ENCODE data around the gene GRIK1.

DNA sequence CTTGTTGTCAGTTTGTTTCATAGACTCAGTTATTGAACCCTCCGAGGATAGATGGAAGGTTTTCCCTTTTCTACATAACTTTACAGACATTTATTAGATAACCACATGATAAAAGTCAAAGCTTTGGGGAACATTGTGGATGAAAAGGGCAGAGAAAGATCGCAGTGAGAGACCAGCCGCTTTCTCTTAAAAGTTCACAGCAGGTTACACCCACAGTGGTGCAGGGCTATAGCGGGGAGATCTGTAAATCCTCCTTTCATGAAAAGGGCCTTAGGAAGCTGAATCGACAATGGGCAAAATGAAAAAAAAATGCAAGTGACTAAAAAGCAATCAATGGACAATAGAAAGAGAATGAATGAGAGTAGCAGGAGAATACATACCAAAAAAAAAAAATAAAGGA, 218.6 kb downstream of the GRIK1 start:
- TF ChIP-seq, protein P1, sequence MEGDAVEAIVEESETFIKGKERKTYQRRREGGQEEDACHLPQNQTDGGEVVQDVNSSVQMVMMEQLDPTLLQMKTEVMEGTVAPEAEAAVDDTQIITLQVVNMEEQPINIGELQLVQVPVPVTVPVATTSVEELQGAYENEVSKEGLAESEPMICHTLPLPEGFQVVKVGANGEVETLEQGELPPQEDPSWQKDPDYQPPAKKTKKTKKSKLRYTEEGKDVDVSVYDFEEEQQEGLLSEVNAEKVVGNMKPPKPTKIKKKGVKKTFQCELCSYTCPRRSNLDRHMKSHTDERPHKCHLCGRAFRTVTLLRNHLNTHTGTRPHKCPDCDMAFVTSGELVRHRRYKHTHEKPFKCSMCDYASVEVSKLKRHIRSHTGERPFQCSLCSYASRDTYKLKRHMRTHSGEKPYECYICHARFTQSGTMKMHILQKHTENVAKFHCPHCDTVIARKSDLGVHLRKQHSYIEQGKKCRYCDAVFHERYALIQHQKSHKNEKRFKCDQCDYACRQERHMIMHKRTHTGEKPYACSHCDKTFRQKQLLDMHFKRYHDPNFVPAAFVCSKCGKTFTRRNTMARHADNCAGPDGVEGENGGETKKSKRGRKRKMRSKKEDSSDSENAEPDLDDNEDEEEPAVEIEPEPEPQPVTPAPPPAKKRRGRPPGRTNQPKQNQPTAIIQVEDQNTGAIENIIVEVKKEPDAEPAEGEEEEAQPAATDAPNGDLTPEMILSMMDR (conservative IDR thresholded peaks at IDR 0.05) = no peak
- TF ChIP-seq EZH2 (IDR thresholded peaks at IDR 0.05; ENCODE audit: low read depth) = no peak

Measured in PC-9 (cell line).